H1 (cell line): ENCODE data around the gene ADGRB3. TPM values are rescaled to one million over a fixed set of nuclear protein-coding genes. Genes with fewer than 3 reads are reported as not detected.

Source experiments
- CBX5 ChIP-seq: fragments of 300-800, 300-1000 bp; sonication (generic); IDR thresholded peaks from 2 replicates; pipeline ENCODE4 v1.7.1; 2016; ENCODE audit warnings: antibody characterized with exemption, low read length, low read depth
- EZH2 ChIP-seq: fragments of 200-600 bp; sonication (generic); IDR thresholded peaks from 2 replicates; pipeline ENCODE4 v1.7.1; 2012; ENCODE audit warnings: low read depth, mild to moderate bottlenecking, moderate library complexity, low read length, inconsistent platforms; ENCODE audit not compliant: severe bottlenecking
- JUND ChIP-seq: IDR thresholded peaks from 2 replicates; pipeline ENCODE4 v1.6.1; 2011; ENCODE audit warnings: mild to moderate bottlenecking, improper control_type of control experiment, low read length
- KDM5A ChIP-seq: fragments of 200-600 bp; IDR thresholded peaks from 2 replicates; pipeline ENCODE4 v1.7.1; 2012; ENCODE audit warnings: mild to moderate bottlenecking, low read length, inconsistent platforms, mixed read lengths
- PHF8 ChIP-seq: fragments of 200-600 bp; sonication (generic); conservative IDR thresholded peaks from 2 replicates; pipeline ENCODE4 v1.7.1; 2012; ENCODE audit warnings: low read depth, mild to moderate bottlenecking, inconsistent platforms, low read length, moderate library complexity
- RAD21 ChIP-seq, 2 experiments: IDR thresholded peaks in 1 of 2; conservative IDR thresholded peaks in 1 of 2; 2 replicates each; pipeline ENCODE4 v1.6.1; 2011; ENCODE audit warnings: low read depth in 2 of 2, low read length in 2 of 2, improper control_type of control experiment in 1 of 2, inconsistent platforms in 1 of 2, mild to moderate bottlenecking in 1 of 2, moderate library complexity in 1 of 2
- polyA plus RNA-seq, 7 experiments: library from polyadenylated mRNA; depleted of rRNA in 3 of 7; stranded (reverse) in 5 of 7; unstranded in 2 of 7; fragments of >200 nt in 5 of 7; fragments of 200-250 nt in 2 of 7; gene quantifications; 1 replicate in 5 of 7; 2 replicates in 1 of 7; 4 replicates in 1 of 7; pipeline versions ENCODE4 v1.2.1 to v1.2.3, GENCODE V29; 2011 to 2013; ENCODE audit warnings: missing spikeins in 2 of 7, mixed read lengths in 2 of 7
- total RNA-seq: library from RNA; stranded (reverse); fragmentation: NEBNext Ultra II Directional; extraction: Animal tissue kit (Norgen Biotek cat#: 25700); gene quantifications from 2 replicates; pipeline ENCODE4 v1.2.1, GENCODE V29; 2021
- TF ChIP-seq, protein P1 (sequence below): IDR thresholded peaks from 2 replicates; pipeline ENCODE4 v1.6.1; 2012; ENCODE audit warnings: low read length, inconsistent platforms
- TF ChIP-seq, protein P2 (sequence below): fragments of 300-600 bp; sonication (generic); IDR thresholded peaks from 2 replicates; pipeline ENCODE4 v1.7.1; 2012; ENCODE audit warnings: low read length, moderate library complexity, mild to moderate bottlenecking, inconsistent platforms; ENCODE audit not compliant: insufficient replicate concordance

The ADGRB3 gene
- total and polyA plus RNA-seq, 2 of the 8 experiments (the other 6 are each of a cell fraction or from before 2014, with no cell fraction given), result 0.35 to 1.2 TPM

DNA sequence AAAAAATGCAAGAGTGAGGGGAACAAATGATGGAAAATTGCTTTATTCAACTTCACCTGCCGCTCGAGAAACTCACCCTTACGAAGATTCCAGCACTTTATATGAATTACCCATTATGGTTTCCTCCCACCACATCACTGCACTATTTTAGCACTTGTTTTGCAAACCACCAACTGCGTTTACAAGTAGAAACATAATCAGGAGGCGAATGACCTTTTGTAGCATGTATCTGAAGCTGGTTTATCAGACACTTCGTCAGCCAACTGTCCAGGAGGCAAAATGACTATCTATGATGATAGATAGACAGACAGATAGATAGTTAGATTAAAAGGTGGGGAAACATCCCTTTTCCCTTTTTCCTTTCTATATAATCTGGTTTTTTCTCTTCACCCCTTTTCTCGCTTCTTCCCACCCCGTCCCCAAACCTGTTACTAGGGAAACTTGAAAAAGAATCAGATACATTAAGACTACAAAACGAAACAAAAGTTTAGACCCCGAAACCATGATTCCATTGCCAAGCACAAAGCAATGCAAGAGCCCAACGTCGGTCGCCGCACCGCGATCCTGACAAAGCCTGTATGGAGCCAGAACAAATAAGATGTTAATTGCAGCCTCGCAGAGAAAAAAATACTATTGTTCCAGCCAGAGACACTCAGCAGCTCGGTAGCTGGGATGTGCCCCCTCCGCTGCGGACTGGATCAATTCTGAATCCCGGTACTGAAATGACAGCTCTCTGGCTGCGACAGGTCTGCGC lies 933 bp upstream of the ADGRB3 start (continued):
- TF ChIP-seq, protein P1, sequence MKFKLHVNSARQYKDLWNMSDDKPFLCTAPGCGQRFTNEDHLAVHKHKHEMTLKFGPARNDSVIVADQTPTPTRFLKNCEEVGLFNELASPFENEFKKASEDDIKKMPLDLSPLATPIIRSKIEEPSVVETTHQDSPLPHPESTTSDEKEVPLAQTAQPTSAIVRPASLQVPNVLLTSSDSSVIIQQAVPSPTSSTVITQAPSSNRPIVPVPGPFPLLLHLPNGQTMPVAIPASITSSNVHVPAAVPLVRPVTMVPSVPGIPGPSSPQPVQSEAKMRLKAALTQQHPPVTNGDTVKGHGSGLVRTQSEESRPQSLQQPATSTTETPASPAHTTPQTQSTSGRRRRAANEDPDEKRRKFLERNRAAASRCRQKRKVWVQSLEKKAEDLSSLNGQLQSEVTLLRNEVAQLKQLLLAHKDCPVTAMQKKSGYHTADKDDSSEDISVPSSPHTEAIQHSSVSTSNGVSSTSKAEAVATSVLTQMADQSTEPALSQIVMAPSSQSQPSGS, result no peak
- no peak for TF ChIP-seq KDM5A
- TF ChIP-seq JUND, result no peak
- TF ChIP-seq PHF8, result no peak
- TF ChIP-seq RAD21 (IDR thresholded peaks at IDR 0.05 in 1 of 2, conservative IDR thresholded peaks at IDR 0.05 in 1 of 2; ENCODE audit: low read depth in 2 of 2, low read length in 2 of 2), result no peak
- peak; percentile 43 for TF ChIP-seq EZH2
- TF ChIP-seq CBX5, result no peak
- TF ChIP-seq, protein P2, sequence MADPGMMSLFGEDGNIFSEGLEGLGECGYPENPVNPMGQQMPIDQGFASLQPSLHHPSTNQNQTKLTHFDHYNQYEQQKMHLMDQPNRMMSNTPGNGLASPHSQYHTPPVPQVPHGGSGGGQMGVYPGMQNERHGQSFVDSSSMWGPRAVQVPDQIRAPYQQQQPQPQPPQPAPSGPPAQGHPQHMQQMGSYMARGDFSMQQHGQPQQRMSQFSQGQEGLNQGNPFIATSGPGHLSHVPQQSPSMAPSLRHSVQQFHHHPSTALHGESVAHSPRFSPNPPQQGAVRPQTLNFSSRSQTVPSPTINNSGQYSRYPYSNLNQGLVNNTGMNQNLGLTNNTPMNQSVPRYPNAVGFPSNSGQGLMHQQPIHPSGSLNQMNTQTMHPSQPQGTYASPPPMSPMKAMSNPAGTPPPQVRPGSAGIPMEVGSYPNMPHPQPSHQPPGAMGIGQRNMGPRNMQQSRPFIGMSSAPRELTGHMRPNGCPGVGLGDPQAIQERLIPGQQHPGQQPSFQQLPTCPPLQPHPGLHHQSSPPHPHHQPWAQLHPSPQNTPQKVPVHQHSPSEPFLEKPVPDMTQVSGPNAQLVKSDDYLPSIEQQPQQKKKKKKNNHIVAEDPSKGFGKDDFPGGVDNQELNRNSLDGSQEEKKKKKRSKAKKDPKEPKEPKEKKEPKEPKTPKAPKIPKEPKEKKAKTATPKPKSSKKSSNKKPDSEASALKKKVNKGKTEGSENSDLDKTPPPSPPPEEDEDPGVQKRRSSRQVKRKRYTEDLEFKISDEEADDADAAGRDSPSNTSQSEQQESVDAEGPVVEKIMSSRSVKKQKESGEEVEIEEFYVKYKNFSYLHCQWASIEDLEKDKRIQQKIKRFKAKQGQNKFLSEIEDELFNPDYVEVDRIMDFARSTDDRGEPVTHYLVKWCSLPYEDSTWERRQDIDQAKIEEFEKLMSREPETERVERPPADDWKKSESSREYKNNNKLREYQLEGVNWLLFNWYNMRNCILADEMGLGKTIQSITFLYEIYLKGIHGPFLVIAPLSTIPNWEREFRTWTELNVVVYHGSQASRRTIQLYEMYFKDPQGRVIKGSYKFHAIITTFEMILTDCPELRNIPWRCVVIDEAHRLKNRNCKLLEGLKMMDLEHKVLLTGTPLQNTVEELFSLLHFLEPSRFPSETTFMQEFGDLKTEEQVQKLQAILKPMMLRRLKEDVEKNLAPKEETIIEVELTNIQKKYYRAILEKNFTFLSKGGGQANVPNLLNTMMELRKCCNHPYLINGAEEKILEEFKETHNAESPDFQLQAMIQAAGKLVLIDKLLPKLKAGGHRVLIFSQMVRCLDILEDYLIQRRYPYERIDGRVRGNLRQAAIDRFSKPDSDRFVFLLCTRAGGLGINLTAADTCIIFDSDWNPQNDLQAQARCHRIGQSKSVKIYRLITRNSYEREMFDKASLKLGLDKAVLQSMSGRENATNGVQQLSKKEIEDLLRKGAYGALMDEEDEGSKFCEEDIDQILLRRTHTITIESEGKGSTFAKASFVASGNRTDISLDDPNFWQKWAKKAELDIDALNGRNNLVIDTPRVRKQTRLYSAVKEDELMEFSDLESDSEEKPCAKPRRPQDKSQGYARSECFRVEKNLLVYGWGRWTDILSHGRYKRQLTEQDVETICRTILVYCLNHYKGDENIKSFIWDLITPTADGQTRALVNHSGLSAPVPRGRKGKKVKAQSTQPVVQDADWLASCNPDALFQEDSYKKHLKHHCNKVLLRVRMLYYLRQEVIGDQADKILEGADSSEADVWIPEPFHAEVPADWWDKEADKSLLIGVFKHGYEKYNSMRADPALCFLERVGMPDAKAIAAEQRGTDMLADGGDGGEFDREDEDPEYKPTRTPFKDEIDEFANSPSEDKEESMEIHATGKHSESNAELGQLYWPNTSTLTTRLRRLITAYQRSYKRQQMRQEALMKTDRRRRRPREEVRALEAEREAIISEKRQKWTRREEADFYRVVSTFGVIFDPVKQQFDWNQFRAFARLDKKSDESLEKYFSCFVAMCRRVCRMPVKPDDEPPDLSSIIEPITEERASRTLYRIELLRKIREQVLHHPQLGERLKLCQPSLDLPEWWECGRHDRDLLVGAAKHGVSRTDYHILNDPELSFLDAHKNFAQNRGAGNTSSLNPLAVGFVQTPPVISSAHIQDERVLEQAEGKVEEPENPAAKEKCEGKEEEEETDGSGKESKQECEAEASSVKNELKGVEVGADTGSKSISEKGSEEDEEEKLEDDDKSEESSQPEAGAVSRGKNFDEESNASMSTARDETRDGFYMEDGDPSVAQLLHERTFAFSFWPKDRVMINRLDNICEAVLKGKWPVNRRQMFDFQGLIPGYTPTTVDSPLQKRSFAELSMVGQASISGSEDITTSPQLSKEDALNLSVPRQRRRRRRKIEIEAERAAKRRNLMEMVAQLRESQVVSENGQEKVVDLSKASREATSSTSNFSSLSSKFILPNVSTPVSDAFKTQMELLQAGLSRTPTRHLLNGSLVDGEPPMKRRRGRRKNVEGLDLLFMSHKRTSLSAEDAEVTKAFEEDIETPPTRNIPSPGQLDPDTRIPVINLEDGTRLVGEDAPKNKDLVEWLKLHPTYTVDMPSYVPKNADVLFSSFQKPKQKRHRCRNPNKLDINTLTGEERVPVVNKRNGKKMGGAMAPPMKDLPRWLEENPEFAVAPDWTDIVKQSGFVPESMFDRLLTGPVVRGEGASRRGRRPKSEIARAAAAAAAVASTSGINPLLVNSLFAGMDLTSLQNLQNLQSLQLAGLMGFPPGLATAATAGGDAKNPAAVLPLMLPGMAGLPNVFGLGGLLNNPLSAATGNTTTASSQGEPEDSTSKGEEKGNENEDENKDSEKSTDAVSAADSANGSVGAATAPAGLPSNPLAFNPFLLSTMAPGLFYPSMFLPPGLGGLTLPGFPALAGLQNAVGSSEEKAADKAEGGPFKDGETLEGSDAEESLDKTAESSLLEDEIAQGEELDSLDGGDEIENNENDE, result no peak
